Esophagus muscularis mucosa (tissue), 3 donors: Measurements from ENCODE around the gene PRR5L.

ENCODE experiments used
- CTCF ChIP-seq, 3 experiments: fragments of 200-600 bp in 2 of 3; fragments of 450-650 bp in 1 of 3; sonication (generic) in 2 of 3; IDR thresholded peaks; one replicate each; pipeline ENCODE4 v1.5.1; 2017 to 2019; ENCODE audit warnings: antibody characterized with exemption in 3 of 3, mild to moderate bottlenecking in 2 of 3, moderate library complexity in 1 of 3
- POLR2A ChIP-seq: fragments of 450-650 bp; IDR thresholded peaks from one replicate; pipeline ENCODE4 v1.6.1; 2017; ENCODE audit warnings: antibody characterized with exemption, moderate library complexity, mild to moderate bottlenecking, low read depth
- POLR2AphosphoS5 ChIP-seq, 2 donors: sonication (generic); formaldehyde crosslinking; IDR thresholded peaks; one replicate each; pipeline ENCODE4 v1.6.1; 2017; ENCODE audit warnings: antibody characterized with exemption in 2 of 2

- TF ChIP-seq CTCF (IDR thresholded peaks at IDR 0.05) (no peak), POLR2A (no peak), POLR2AphosphoS5 (IDR thresholded peaks at IDR 0.05) (no peak)
Observed at GRCh38 chr11:36453678-36454077, 157.6 kb downstream of the PRR5L start.
